CD14-positive monocyte (primary cell): ENCODE results near the gene NPSR1. TPM values are rescaled to one million over a fixed set of nuclear protein-coding genes. Genes with fewer than 3 reads are reported as not detected.

ENCODE experiments used
- DNase-seq, 3 donors: peaks; one replicate each; pipeline ENCODE4 v3.0.0-alpha.2; 2011 to 2022
- H2AFZ ChIP-seq: 2 replicates; pipeline ENCODE4 v1.6.0; 2012; ENCODE audit warnings: mild to moderate bottlenecking, low read depth, low read length, inconsistent platforms; ENCODE audit not compliant: insufficient read depth, poor library complexity, severe bottlenecking
- H3K27ac ChIP-seq, 2 donors: 1 replicate in 1 of 2; 2 replicates in 1 of 2; pipeline ENCODE4 v1.5.1; 2012 to 2013; ENCODE audit warnings: low read length in 2 of 2, control low read depth in 1 of 2, inconsistent platforms in 1 of 2, low read depth in 1 of 2, mild to moderate bottlenecking in 1 of 2
- H3K27me3 ChIP-seq, 2 donors: one replicate each; pipeline versions ENCODE4 v1.6.0 to v1.6.1; 2011 to 2013; ENCODE audit warnings: low read length in 2 of 2; ENCODE audit not compliant: control insufficient read depth in 2 of 2, insufficient read depth in 2 of 2
- H3K36me3 ChIP-seq, 2 donors: replicated peaks in 1 of 2; 1 replicate in 1 of 2; 2 replicates in 1 of 2; pipeline versions ENCODE4 v1.5.1 to v1.6.1; 2012 to 2013; ENCODE audit warnings: low read length in 2 of 2, control low read depth in 1 of 2, inconsistent platforms in 1 of 2, mild to moderate bottlenecking in 1 of 2; ENCODE audit not compliant: insufficient read depth in 2 of 2, control insufficient read depth in 1 of 2
- H3K4me1 ChIP-seq, 2 donors: 1 replicate in 1 of 2; 2 replicates in 1 of 2; pipeline versions ENCODE4 v1.5.1 to v1.6.1; 2012 to 2013; ENCODE audit warnings: low read length in 2 of 2, control low read depth in 1 of 2, inconsistent platforms in 1 of 2, mild to moderate bottlenecking in 1 of 2, moderate library complexity in 1 of 2; ENCODE audit not compliant: insufficient read depth in 2 of 2, control insufficient read depth in 1 of 2
- H3K4me2 ChIP-seq: replicated peaks from 2 replicates; pipeline ENCODE3; 2012; ENCODE audit warnings: low read length, moderate library complexity, mild to moderate bottlenecking; ENCODE audit not compliant: poor library complexity, severe bottlenecking; ENCODE audit errors: extremely low read depth
- H3K4me3 ChIP-seq, 3 experiments: fragments of 200-600 bp in 1 of 3; sonication (generic) in 1 of 3; replicated peaks in 1 of 3; 1 replicate in 2 of 3; 2 replicates in 1 of 3; pipeline ENCODE4 v1.5.1; 2011 to 2013; ENCODE audit warnings: low read length in 3 of 3, mild to moderate bottlenecking in 3 of 3, control low read depth in 2 of 3, low read depth in 2 of 3, inconsistent platforms in 1 of 3, moderate library complexity in 1 of 3
- H3K79me2 ChIP-seq: 2 replicates; pipeline ENCODE4 v1.6.0; 2012; ENCODE audit warnings: mild to moderate bottlenecking, control low read depth, inconsistent platforms, low read length, moderate library complexity; ENCODE audit not compliant: insufficient read depth
- H3K9ac ChIP-seq: 2 replicates; pipeline ENCODE4 v1.6.0; 2017; ENCODE audit warnings: low read length, mild to moderate bottlenecking; ENCODE audit not compliant: insufficient read depth, poor library complexity, severe bottlenecking
- H3K9me3 ChIP-seq, 2 donors: replicated peaks in 1 of 2; 1 replicate in 1 of 2; 2 replicates in 1 of 2; pipeline versions ENCODE4 v1.5.1 to v1.6.1; 2012 to 2013; ENCODE audit warnings: low read length in 2 of 2, control low read depth in 1 of 2; ENCODE audit not compliant: control insufficient read depth in 1 of 2, insufficient read depth in 1 of 2
- H4K20me1 ChIP-seq: 2 replicates; pipeline ENCODE4 v1.6.0; 2012; ENCODE audit warnings: mild to moderate bottlenecking, low read length, control low read depth, moderate library complexity; ENCODE audit not compliant: insufficient read depth
- H3K27ac Mint-ChIP-seq, 7 donors: one replicate each; pipeline ENCODE4 v1.8.0; 2020; ENCODE audit warnings: mild to moderate bottlenecking in 7 of 7, mixed read lengths in 7 of 7, moderate library complexity in 6 of 7, inconsistent platforms in 2 of 7
- H3K27me3 Mint-ChIP-seq, 3 donors: one replicate each; pipeline ENCODE4 v1.8.0; 2021 to 2022; ENCODE audit warnings: low read depth in 3 of 3, mild to moderate bottlenecking in 3 of 3, mixed read lengths in 3 of 3, moderate library complexity in 3 of 3, inconsistent platforms in 1 of 3
- H3K36me3 Mint-ChIP-seq, 2 donors: one replicate each; pipeline ENCODE4 v1.8.0; 2020; ENCODE audit warnings: mixed read lengths in 2 of 2, inconsistent platforms in 1 of 2, mild to moderate bottlenecking in 1 of 2
- H3K4me1 Mint-ChIP-seq: one replicate; pipeline ENCODE4 v1.8.0; 2020; ENCODE audit warnings: mild to moderate bottlenecking, mixed read lengths
- H3K4me3 Mint-ChIP-seq, 2 donors: one replicate each; pipeline ENCODE4 v1.8.0; 2020; ENCODE audit warnings: mild to moderate bottlenecking in 2 of 2, mixed read lengths in 2 of 2, moderate library complexity in 1 of 2
- H3K9me3 Mint-ChIP-seq, 7 donors: one replicate each; pipeline ENCODE4 v1.8.0; 2020 to 2022; ENCODE audit warnings: mixed read lengths in 7 of 7, mild to moderate bottlenecking in 6 of 7, moderate library complexity in 6 of 7, inconsistent platforms in 2 of 7
- CTCF ChIP-seq: fragments of 200-600 bp; IDR thresholded peaks from one replicate; pipeline ENCODE4 v1.8.0; 2022; ENCODE audit warnings: antibody characterized with exemption, mild to moderate bottlenecking
- WGBS: methylation state at CpG from one replicate; pipeline ENCODE4 v1.1.5; 2013; ENCODE audit warnings: missing lambda C conversion rate; ENCODE audit not compliant: insufficient coverage; 5-methylcytosine and 5-hydroxymethylcytosine counted together
- intact Hi-C, 2 donors: fragments of 100-400 bp; cut with micrococcal nuclease; formaldehyde crosslinking; loops; one replicate each; pipeline versions ENCODE4 v1.15.0 to v1.15.1; 2023
- polyA plus RNA-seq, 3 donors: library from polyadenylated mRNA; depleted of rRNA in 1 of 3; unstranded in 2 of 3; stranded (reverse) in 1 of 3; fragments of 300-500 nt in 2 of 3; fragments of >200 nt in 1 of 3; fragmentation: Illumina TruSeq in 2 of 3; gene quantifications; 1 replicate in 2 of 3; 2 replicates in 1 of 3; pipeline ENCODE4 v1.2.3, GENCODE V29; 2012 to 2021

The NPSR1 gene
- polyA plus RNA-seq, 3 donors = not detected

- intact Hi-C loops = no loop called here
- H3K27me3 Mint-ChIP-seq = peaks cover 0 to 3% (median 0%) of the 10 kb centered on the region in 3 donors
- H3K79me2 ChIP-seq = no peaks in the 10 kb centered on the region
- peaks cover 4 to 5% of the 10 kb centered on the region in 2 donors for H3K9me3 ChIP-seq
- no peak for TF ChIP-seq CTCF
- H3K27ac ChIP-seq = no peak overlapping the region
- no peak overlapping the region for H3K4me3 Mint-ChIP-seq
- WGBS = 92% methylated on average over 7 of the region's 8 CpGs
- no peaks in the 10 kb centered on the region for H3K36me3 ChIP-seq
- H3K4me1 ChIP-seq = no peaks in the 10 kb centered on the region
- H3K4me3 ChIP-seq = no peak overlapping the region
- H3K27me3 ChIP-seq = no peaks in the 10 kb centered on the region
- DNase-seq = no peak
- no peaks in the 10 kb centered on the region for H4K20me1 ChIP-seq
- H3K36me3 Mint-ChIP-seq = no peaks in the 10 kb centered on the region
- no peak overlapping the region for H3K9ac ChIP-seq
- no peak overlapping the region for H2AFZ ChIP-seq
- H3K9me3 Mint-ChIP-seq = peaks cover 9 to 21% (median 16%) of the 10 kb centered on the region in 7 donors
- no peaks in the 10 kb centered on the region for H3K4me1 Mint-ChIP-seq
- H3K4me2 ChIP-seq = no peak overlapping the region
- no peak overlapping the region for H3K27ac Mint-ChIP-seq
Measured at GRCh38 chr7:34750209-34750608, 92.2 kb downstream of the NPSR1 start.

GRCh38 chr7:34750636-34751035 lies 92.6 kb downstream of the NPSR1 start:
- Mint-ChIP-seq H3K27me3 (peaks cover 0 to 3% (median 0%) of the 10 kb centered on the region in 3 donors), H3K4me3 (no peak overlapping the region), H3K9me3 (peaks cover 9 to 21% (median 16%) of the 10 kb centered on the region in 7 donors), H3K27ac (no peak overlapping the region), H3K4me1 (no peaks in the 10 kb centered on the region), H3K36me3 (no peaks in the 10 kb centered on the region)
- peaks cover 4 to 5% of the 10 kb centered on the region in 2 donors for H3K9me3 ChIP-seq
- DNase-seq = no peak
- no peak overlapping the region for H3K27ac ChIP-seq
- no peak for TF ChIP-seq CTCF
- intact Hi-C loops = no loop called here
- 100% methylated on average over 1 of the region's 2 CpGs for WGBS
- H3K4me3 ChIP-seq = no peak overlapping the region
- no peak overlapping the region for H3K4me2 ChIP-seq
- no peaks in the 10 kb centered on the region for H3K4me1 ChIP-seq
- H4K20me1 ChIP-seq = no peaks in the 10 kb centered on the region
- H2AFZ ChIP-seq = no peak overlapping the region
- H3K36me3 ChIP-seq = no peaks in the 10 kb centered on the region
- H3K9ac ChIP-seq = no peak overlapping the region
- H3K27me3 ChIP-seq = no peaks in the 10 kb centered on the region
- H3K79me2 ChIP-seq = no peaks in the 10 kb centered on the region
